ENCODE data around the gene NOL7. TPM values are rescaled to one million over a fixed set of nuclear protein-coding genes. Genes with fewer than 3 reads are reported as not detected.

NOL7 gene
- total and polyA plus RNA-seq, 2 of the 8 experiments (the other 6 are each of a cell fraction or from before 2014, with no cell fraction given) = 16.4 to 70.4 TPM

GRCh38 chr6:13604546-13605416, 10.4 kb upstream of the NOL7 start:
- Histone ChIP-seq H2BK20ac (ENCODE audit: low read length) (no peak overlapping the region), H3K79me1 (ENCODE audit: low read depth, low read length) (no peaks in the 10 kb centered on the region), H3K23ac (ENCODE audit: insufficient read length) (no peak overlapping the region), H3K36me3 (ENCODE audit: control insufficient read depth in 2 of 4, insufficient read depth in 4 of 4, low read length in 3 of 4) (peaks cover 0 to 13% (median 5%) of the 10 kb centered on the region in 4 experiments; a peak in 2 of 8 replicates), H3K9ac (replicated peaks in 1 of 4; ENCODE audit: extremely low read depth in 1 of 4, low read depth in 3 of 4, low read length in 3 of 4) (no peak overlapping the region), H3K56ac (replicated peaks; ENCODE audit: insufficient read length, low read depth, low read length) (no peak overlapping the region), H4K8ac (ENCODE audit: extremely low read depth, insufficient read depth, low read length) (no peak overlapping the region), H3K79me2 (ENCODE audit: control insufficient read depth in 1 of 2, insufficient read depth in 2 of 2, low read length in 2 of 2) (no peaks in the 10 kb centered on the region), H2AK5ac (ENCODE audit: low read depth, low read length) (no peak overlapping the region), H3K14ac (ENCODE audit: insufficient read length) (no peak overlapping the region), H2AFZ (ENCODE audit: low read length) (no peak overlapping the region), H2BK5ac (ENCODE audit: low read depth, low read length) (no peak overlapping the region), H3K4me1 (replicated peaks in 1 of 4; ENCODE audit: control insufficient read depth in 3 of 4, insufficient read depth in 4 of 4, low read length in 3 of 4) (no peaks in the 10 kb centered on the region), H3K4me2 (ENCODE audit: insufficient read depth in 1 of 2, low read depth in 2 of 2, low read length in 2 of 2) (no peak overlapping the region), H2BK120ac (replicated peaks; ENCODE audit: low read depth, low read length) (no peak overlapping the region), H3K4me3 (ENCODE audit: extremely low read depth in 1 of 4, insufficient read depth in 2 of 4, low read depth in 3 of 4, low read length in 4 of 4) (no peak overlapping the region), H4K20me1 (replicated peaks in 1 of 2; ENCODE audit: control insufficient read depth in 1 of 2, insufficient read depth in 2 of 2, low read length in 2 of 2) (no peaks in the 10 kb centered on the region), H4K5ac (ENCODE audit: insufficient read length, low read depth, low read length) (no peak overlapping the region), H3K23me2 (ENCODE audit: low read depth, low read length) (no peaks in the 10 kb centered on the region), H2BK12ac (ENCODE audit: low read depth, low read length) (no peak overlapping the region), H3K18ac (ENCODE audit: extremely low read depth, low read length) (no peak overlapping the region), H3K27ac (ENCODE audit: low read depth, low read length) (no peak overlapping the region), H3K9me3 (ENCODE audit: insufficient read depth in 2 of 2, low read depth in 1 of 2, low read length in 1 of 2) (no peaks in the 10 kb centered on the region), H3K4ac (replicated peaks; ENCODE audit: insufficient read length, low read depth, low read length) (no peak overlapping the region), H3K27me3 (replicated peaks in 1 of 4; ENCODE audit: control insufficient read depth in 3 of 4, extremely low read depth in 1 of 4, insufficient read depth in 3 of 4, low read length in 3 of 4) (no peaks in the 10 kb centered on the region), H4K91ac (replicated peaks; ENCODE audit: insufficient read length, low read length) (no peak overlapping the region), H2BK15ac (ENCODE audit: low read length) (no peak overlapping the region)
- WGBS, 2 experiments (ENCODE audit: extremely low coverage in 1 of 2, insufficient coverage in 1 of 2, insufficient read length in 1 of 2, insufficient replicate concordance in 2 of 2, low coverage in 1 of 2, low lambda C conversion rate in 2 of 2, missing lambda C conversion rate in 1 of 2) = 97% methylated on average over 2 of the region's 2 CpGs; no CpG with 5 or more reads in 1 of the 2 experiments
- DNase-seq (ENCODE audit: low read depth in 1 of 2, low spot score in 2 of 2) (no peak), FAIRE-seq (no peak)
- POLR2A ChIA-PET (ENCODE audit: partially characterized antibody) = interaction anchor here (0.6 to 1.9 kb wide), 5 partner anchors 9 to 1735 kb away, joined by 3 to 8 read pairs (median 5); partner anchors contain the start of gene NOL7
- CTCF ChIA-PET (ENCODE audit: partially characterized antibody) = interaction anchor here (0.6 to 2.0 kb wide), 5 partner anchors 10 to 334 kb away, joined by 3 to 8 read pairs (median 5); partner anchors contain the start of genes NOL7 and SIRT5
- no peak for TF ChIP-seq EGR1 (IDR thresholded peaks at IDR 0.05; ENCODE audit: borderline replicate concordance, low read depth, low read length)
- no peak for TF ChIP-seq BRCA1 (IDR thresholded peaks at IDR 0.05; ENCODE audit: low read depth, low read length)
- no peak for TF ChIP-seq POLR2A (IDR thresholded peaks at IDR 0.05; ENCODE audit: control extremely low read depth in 1 of 2, low read depth in 2 of 2, low read length in 2 of 2)
- no peak for TF ChIP-seq TAF7 (optimal IDR thresholded peaks at IDR 0.05; ENCODE audit: borderline replicate concordance, low read depth, low read length)
- TF ChIP-seq GABPA (IDR thresholded peaks at IDR 0.05; ENCODE audit: borderline replicate concordance, insufficient read depth, low read length) = no peak
- TF ChIP-seq SAP30 (IDR thresholded peaks at IDR 0.05; ENCODE audit: insufficient read depth, insufficient replicate concordance, low read length) = no peak
- no peak for TF ChIP-seq RBBP5 (IDR thresholded peaks at IDR 0.05; ENCODE audit: borderline replicate concordance, low read depth, low read length)
- no peak for TF ChIP-seq SRF (IDR thresholded peaks at IDR 0.05; ENCODE audit: low read depth, low read length)
- TF ChIP-seq SIN3A (conservative IDR thresholded peaks at IDR 0.05 in 1 of 2, IDR thresholded peaks at IDR 0.05 in 1 of 2; ENCODE audit: low read depth in 1 of 2, low read length in 2 of 2) = no peak
- TF ChIP-seq CREB1 (IDR thresholded peaks at IDR 0.05) = no peak
- TF ChIP-seq POU5F1 (IDR thresholded peaks at IDR 0.05; ENCODE audit: low read depth, low read length) = no peak
- TF ChIP-seq RAD21 (IDR thresholded peaks at IDR 0.05 in 1 of 2, conservative IDR thresholded peaks at IDR 0.05 in 1 of 2; ENCODE audit: low read depth in 2 of 2, low read length in 2 of 2) = no peak
